Suprapubic skin (tissue), 4 donors: Measurements from ENCODE around the gene CLDN16. TPM values are rescaled to one million over a fixed set of nuclear protein-coding genes. Genes with fewer than 3 reads are reported as not detected.
A peak's percentile ranks its signal among the peaks of the same experiment; 100 is the strongest.

Experiments
- DNase-seq, 2 donors: peaks; one replicate each; pipeline ENCODE4 v3.0.0-alpha.2; 2019; ENCODE audit warnings: low spot score in 2 of 2
- H3K27ac ChIP-seq: fragments of 200-600 bp; sonication (generic); one replicate; pipeline ENCODE4 v1.5.1; 2019
- H3K27me3 ChIP-seq: fragments of 200-600 bp; sonication (generic); one replicate; pipeline ENCODE4 v1.5.1; 2019
- H3K36me3 ChIP-seq: fragments of 200-600 bp; sonication (generic); one replicate; pipeline ENCODE4 v1.5.1; 2019
- H3K4me1 ChIP-seq: fragments of 200-600 bp; sonication (generic); one replicate; pipeline ENCODE4 v1.5.1; 2019
- H3K4me3 ChIP-seq: fragments of 200-600 bp; sonication (generic); one replicate; pipeline ENCODE4 v1.5.1; 2019; ENCODE audit warnings: mild to moderate bottlenecking
- H3K9me3 ChIP-seq: fragments of 200-600 bp; sonication (generic); one replicate; pipeline ENCODE4 v1.5.1; 2019
- CTCF ChIP-seq, 2 donors: fragments of 200-600 bp in 1 of 2; fragments of 450-650 bp in 1 of 2; sonication (generic) in 1 of 2; IDR thresholded peaks; one replicate each; pipeline ENCODE4 v1.5.1; 2016 to 2019; ENCODE audit warnings: antibody characterized with exemption in 2 of 2, mild to moderate bottlenecking in 1 of 2, moderate library complexity in 1 of 2
- EP300 ChIP-seq: sonication (generic); formaldehyde crosslinking; IDR thresholded peaks from one replicate; pipeline ENCODE4 v1.6.1; 2017; ENCODE audit warnings: antibody characterized with exemption
- POLR2A ChIP-seq, 2 donors: fragments of 450-650 bp; IDR thresholded peaks; one replicate each; pipeline ENCODE4 v1.6.1; 2017; ENCODE audit warnings: antibody characterized with exemption in 2 of 2, mild to moderate bottlenecking in 2 of 2, moderate library complexity in 2 of 2
- POLR2AphosphoS5 ChIP-seq, 3 donors: sonication (generic); formaldehyde crosslinking; IDR thresholded peaks; one replicate each; pipeline ENCODE4 v1.6.1; 2017; ENCODE audit warnings: antibody characterized with exemption in 3 of 3
- WGBS: methylation state at CpG from one replicate; pipeline ENCODE4 v1.1.5; 2018; 5-methylcytosine and 5-hydroxymethylcytosine counted together
- total RNA-seq, 4 donors: library from RNA; depleted of rRNA; stranded (reverse); fragments of >200 nt; gene quantifications; one replicate each; pipeline ENCODE4 v1.1.0, GENCODE V29; 2016

CLDN16 gene
- total RNA-seq, 4 donors from 2014 or later: 1.7 to 12.8 (median 2.1) TPM

GRCh38 chr3:190375671-190376070 is 12.3 kb upstream of the CLDN16 start:
- Histone ChIP-seq H3K9me3 (no peaks in the 10 kb centered on the region), H3K27me3 (no peaks in the 10 kb centered on the region), H3K36me3 (no peaks in the 10 kb centered on the region), H3K4me1 (peaks cover 39% of the 10 kb centered on the region), H3K27ac (no peak overlapping the region), H3K4me3 (no peak overlapping the region)
- 66% methylated on average over 3 of the region's 3 CpGs for WGBS
- no peak for DNase-seq
- TF ChIP-seq POLR2A (IDR thresholded peaks at IDR 0.05): no peak
- no peak for TF ChIP-seq CTCF (IDR thresholded peaks at IDR 0.05)
- TF ChIP-seq POLR2AphosphoS5 (IDR thresholded peaks at IDR 0.05): no peak
- no peak for TF ChIP-seq EP300

GRCh38 chr3:190378240-190378891 is 9.6 kb upstream of the CLDN16 start:
- Histone ChIP-seq H3K4me3 (no peak overlapping the region), H3K36me3 (no peaks in the 10 kb centered on the region), H3K27me3 (no peaks in the 10 kb centered on the region), H3K9me3 (no peaks in the 10 kb centered on the region), H3K27ac (peak overlapping the region; percentile 27), H3K4me1 (peaks cover 38% of the 10 kb centered on the region)
- TF ChIP-seq EP300 (no peak), POLR2AphosphoS5 (IDR thresholded peaks at IDR 0.05) (peak in 1 of 3 donors; percentile 9)
- WGBS: 58% methylated on average over 6 of the region's 6 CpGs
- no peak for DNase-seq

GRCh38 chr3:190380184-190380583 is 7.8 kb upstream of the CLDN16 start:
- DNase-seq: no peak
- peaks cover 32% of the 10 kb centered on the region for H3K4me1 ChIP-seq
- no peaks in the 10 kb centered on the region for H3K27me3 ChIP-seq
- H3K27ac ChIP-seq: no peak overlapping the region
- no peaks in the 10 kb centered on the region for H3K36me3 ChIP-seq
- TF ChIP-seq EP300 (no peak), POLR2A (IDR thresholded peaks at IDR 0.05) (no peak), CTCF (IDR thresholded peaks at IDR 0.05) (no peak), POLR2AphosphoS5 (IDR thresholded peaks at IDR 0.05) (no peak)
- no peak overlapping the region for H3K4me3 ChIP-seq
- H3K9me3 ChIP-seq: no peaks in the 10 kb centered on the region

- Histone ChIP-seq H3K27me3 (no peaks in the 10 kb centered on the region), H3K36me3 (no peaks in the 10 kb centered on the region), H3K4me1 (peaks cover 32% of the 10 kb centered on the region), H3K27ac (no peak overlapping the region), H3K4me3 (no peak overlapping the region), H3K9me3 (no peaks in the 10 kb centered on the region)
- TF ChIP-seq CTCF (IDR thresholded peaks at IDR 0.05) (no peak), EP300 (no peak), POLR2AphosphoS5 (IDR thresholded peaks at IDR 0.05) (no peak), POLR2A (IDR thresholded peaks at IDR 0.05) (no peak)
- DNase-seq: no peak
Measured at GRCh38 chr3:190381441-190381840, 6.5 kb upstream of the CLDN16 start.

GRCh38 chr3:190382082-190382481 is 5.9 kb upstream of the CLDN16 start:
- Histone ChIP-seq H3K36me3 (no peaks in the 10 kb centered on the region), H3K27me3 (no peaks in the 10 kb centered on the region), H3K9me3 (no peaks in the 10 kb centered on the region), H3K27ac (no peak overlapping the region), H3K4me1 (peaks cover 33% of the 10 kb centered on the region), H3K4me3 (no peak overlapping the region)
- TF ChIP-seq CTCF (IDR thresholded peaks at IDR 0.05) (no peak), EP300 (no peak), POLR2A (IDR thresholded peaks at IDR 0.05) (no peak), POLR2AphosphoS5 (IDR thresholded peaks at IDR 0.05) (no peak)
- DNase-seq: no peak

- Histone ChIP-seq H3K27ac (no peak overlapping the region), H3K4me1 (peaks cover 20% of the 10 kb centered on the region), H3K9me3 (no peaks in the 10 kb centered on the region), H3K27me3 (no peaks in the 10 kb centered on the region), H3K4me3 (no peak overlapping the region), H3K36me3 (no peaks in the 10 kb centered on the region)
- DNase-seq: no peak
- WGBS: 25% methylated on average over 2 of the region's 2 CpGs
- TF ChIP-seq CTCF (IDR thresholded peaks at IDR 0.05): peak; percentile 27 to 47
- no peak for TF ChIP-seq POLR2A (IDR thresholded peaks at IDR 0.05)
- TF ChIP-seq POLR2AphosphoS5 (IDR thresholded peaks at IDR 0.05): no peak
- TF ChIP-seq EP300: no peak
Measured at GRCh38 chr3:190384309-190384756, 3.6 kb upstream of the CLDN16 start.
